Kidney (tissue), 14 donors: ENCODE measurements around the gene ARAP2. TPM values are rescaled to one million over a fixed set of nuclear protein-coding genes. Genes with fewer than 3 reads are reported as not detected.

ENCODE experiments used
- DNase-seq, 5 donors: peaks; one replicate each; pipeline ENCODE4 v3.0.0-alpha.2; 2013 to 2020
- FAIRE-seq: peaks from 2 replicates; lab custom pipeline; 2012; peaks lifted over from hg19 to GRCh38; lab: Jason Lieb, UNC
- H3K27ac ChIP-seq, 2 donors: one replicate each; pipeline ENCODE4 v1.7.0; 2013; ENCODE audit warnings: low read depth in 2 of 2, low read length in 2 of 2, inconsistent platforms in 1 of 2
- H3K27me3 ChIP-seq: one replicate; pipeline ENCODE4 v1.7.1; 2013; ENCODE audit warnings: low read length, inconsistent platforms; ENCODE audit not compliant: control insufficient read depth, insufficient read depth
- H3K36me3 ChIP-seq, 3 donors: one replicate each; pipeline versions ENCODE4 v1.7.0 to v1.7.1; 2013; ENCODE audit warnings: low read length in 3 of 3, control low read depth in 1 of 3, inconsistent platforms in 1 of 3; ENCODE audit not compliant: insufficient read depth in 3 of 3, control insufficient read depth in 2 of 3
- H3K4me1 ChIP-seq, 3 donors: one replicate each; pipeline versions ENCODE4 v1.7.0 to v1.7.1; 2013; ENCODE audit warnings: low read length in 3 of 3, inconsistent platforms in 1 of 3, low read depth in 1 of 3; ENCODE audit not compliant: control insufficient read depth in 2 of 3, insufficient read depth in 2 of 3
- H3K4me3 ChIP-seq, 3 donors: one replicate each; pipeline versions ENCODE4 v1.7.0 to v1.8.1; 2013; ENCODE audit warnings: low read length in 3 of 3, control low read depth in 1 of 3, inconsistent platforms in 1 of 3
- H3K9ac ChIP-seq, 3 donors: one replicate each; pipeline versions ENCODE4 v1.7.0 to v1.7.1; 2013; ENCODE audit warnings: low read length in 3 of 3, control low read depth in 1 of 3, inconsistent platforms in 1 of 3
- H3K9me3 ChIP-seq, 3 donors: one replicate each; pipeline versions ENCODE4 v1.7.0 to v1.7.1; 2013; ENCODE audit warnings: low read length in 3 of 3, control low read depth in 1 of 3, inconsistent platforms in 1 of 3; ENCODE audit not compliant: control insufficient read depth in 2 of 3, insufficient read depth in 1 of 3
- CTCF ChIP-seq: IDR thresholded peaks from 3 replicates; pipeline ENCODE4 v1.5.1; 2012; ENCODE audit warnings: mild to moderate bottlenecking, moderate library complexity, borderline replicate concordance; ENCODE audit not compliant: insufficient read depth; ENCODE audit errors: extremely low read depth
- intact Hi-C: fragments of 100-400 bp; cut with DNase I; formaldehyde crosslinking; loops from one replicate; pipeline ENCODE4 v1.11.1; 2022
- polyA plus RNA-seq: library from polyadenylated mRNA; stranded (reverse); fragments of 350-450 nt; fragmentation: Illumina TruSeq; extraction: RNeasy Lipid Tissue Mini Kit (QIAGEN cat#74804); gene quantifications from one replicate; pipeline ENCODE4 v1.2.3, GENCODE V29; 2014; ENCODE audit warnings: low read depth, low replicate concordance; ENCODE audit not compliant: insufficient read depth
- total RNA-seq: library from RNA; stranded (reverse); fragmentation: NEBNext Ultra II Directional; extraction: Animal tissue kit (Norgen Biotek cat#: 25700); gene quantifications from one replicate; pipeline ENCODE4 v1.2.1, GENCODE V29; 2021
- donor health status: control.
- donor health status: control.
- donor health status: control.
- donor health status: control.
- donor health status: control.
- donor health status: DM: yes; HTN: yes; CAD: no.
- donor health status: Normal renal cell carcinoma (clear cell type).

ARAP2 gene
- total and polyA plus RNA-seq, 2 donors from 2014 or later: 3.1 to 33.5 TPM

GRCh38 chr4:36256398-36256891 is 12.1 kb upstream of the ARAP2 start:
- Histone ChIP-seq H3K27me3 (no peaks in the 10 kb centered on the region), H3K9ac (peak overlapping the region in 1 of 3 donors; percentile 4), H3K9me3 (no peaks in the 10 kb centered on the region), H3K36me3 (no peaks in the 10 kb centered on the region), H3K4me3 (peak overlapping the region in 2 of 3 donors; percentile 9 to 35), H3K4me1 (no peaks in the 10 kb centered on the region), H3K27ac (no peak overlapping the region)
- intact Hi-C loops: no loop called here
- FAIRE-seq: no peak
- TF ChIP-seq CTCF: no peak
- DNase-seq: no peak

GRCh38 chr4:36255577-36255976 is 11.3 kb upstream of the ARAP2 start:
- Histone ChIP-seq H3K36me3 (no peaks in the 10 kb centered on the region), H3K27ac (no peak overlapping the region), H3K9me3 (no peaks in the 10 kb centered on the region), H3K4me1 (no peaks in the 10 kb centered on the region), H3K9ac (no peak overlapping the region), H3K4me3 (no peak overlapping the region), H3K27me3 (no peaks in the 10 kb centered on the region)
- DNase-seq (peak in 2 of 5 donors; percentile 2 to 7), FAIRE-seq (no peak)
- TF ChIP-seq CTCF: no peak
- intact Hi-C loops: no loop called here

GRCh38 chr4:36254371-36254770 is 10.1 kb upstream of the ARAP2 start:
- Histone ChIP-seq H3K36me3 (no peaks in the 10 kb centered on the region), H3K4me3 (no peak overlapping the region), H3K27me3 (no peaks in the 10 kb centered on the region), H3K4me1 (no peaks in the 10 kb centered on the region), H3K9ac (no peak overlapping the region), H3K27ac (no peak overlapping the region), H3K9me3 (no peaks in the 10 kb centered on the region)
- intact Hi-C loops: no loop called here
- FAIRE-seq: no peak
- no peak for DNase-seq
- TF ChIP-seq CTCF: no peak

- Histone ChIP-seq H3K9me3 (no peaks in the 10 kb centered on the region), H3K4me1 (no peaks in the 10 kb centered on the region), H3K4me3 (no peak overlapping the region), H3K27ac (no peak overlapping the region), H3K36me3 (no peaks in the 10 kb centered on the region), H3K27me3 (no peaks in the 10 kb centered on the region), H3K9ac (no peak overlapping the region)
- no peak for FAIRE-seq
- no peak for TF ChIP-seq CTCF
- intact Hi-C loops: no loop called here
- DNase-seq: no peak
Measured at GRCh38 chr4:36251983-36252382, 7.7 kb upstream of the ARAP2 start.
